Measurements from ENCODE around the gene TBCK. TPM values are rescaled to one million over a fixed set of nuclear protein-coding genes. Genes with fewer than 3 reads are reported as not detected.
A peak's percentile ranks its signal among the peaks of the same experiment; 100 is the strongest.

Gene TBCK
- total RNA-seq, 1 experiment from 2014 or later: 19.7 TPM

GRCh38 chr4:106063009-106063408, 253.0 kb downstream of the TBCK start:
- Mint-ChIP-seq H3K4me3 (ENCODE audit: low read depth, unreplicated experiment) (peak overlapping the region; percentile 9), H3K27ac (ENCODE audit: unreplicated experiment) (peak overlapping the region; percentile 83), H3K4me1 (ENCODE audit: low read depth, unreplicated experiment) (peaks cover 23% of the 10 kb centered on the region), H3K36me3 (ENCODE audit: insufficient read depth, unreplicated experiment) (no peaks in the 10 kb centered on the region), H3K27me3 (ENCODE audit: unreplicated experiment) (no peaks in the 10 kb centered on the region), H3K9me3 (ENCODE audit: low read depth, unreplicated experiment) (no peaks in the 10 kb centered on the region)
- DNase-seq: no peak
- no TSS peak for BruUV-seq (replicated peaks)
- TF ChIP-seq CTCF (IDR thresholded peaks at IDR 0.05; ENCODE audit: unreplicated experiment): no peak
- CTCF ChIA-PET: no interaction called here
- intact Hi-C loops (cut with micrococcal nuclease; ENCODE audit: unreplicated experiment): loop anchor here (2.0 to 10.0 kb wide), 3 partner anchors 98 to 348 kb away; no protein-coding TSS in a partner anchor

GRCh38 chr4:106062452-106062875, 253.5 kb downstream of the TBCK start:
- TF ChIP-seq CTCF (IDR thresholded peaks at IDR 0.05; ENCODE audit: unreplicated experiment): no peak
- no peak overlapping the region for H3K4me3 Mint-ChIP-seq (ENCODE audit: low read depth, unreplicated experiment)
- no peaks in the 10 kb centered on the region for H3K9me3 Mint-ChIP-seq (ENCODE audit: low read depth, unreplicated experiment)
- H3K4me1 Mint-ChIP-seq (ENCODE audit: low read depth, unreplicated experiment): peaks cover 23% of the 10 kb centered on the region
- intact Hi-C loops (cut with micrococcal nuclease; ENCODE audit: unreplicated experiment): loop anchor here (2.0 to 10.0 kb wide), 3 partner anchors 98 to 348 kb away; no protein-coding TSS in a partner anchor
- no peak overlapping the region for H3K27ac Mint-ChIP-seq (ENCODE audit: unreplicated experiment)
- no peaks in the 10 kb centered on the region for H3K36me3 Mint-ChIP-seq (ENCODE audit: insufficient read depth, unreplicated experiment)
- peak; percentile 20 for DNase-seq
- BruUV-seq (replicated peaks): no TSS peak
- no peaks in the 10 kb centered on the region for H3K27me3 Mint-ChIP-seq (ENCODE audit: unreplicated experiment)
- CTCF ChIA-PET: no interaction called here

- no peaks in the 10 kb centered on the region for H3K36me3 Mint-ChIP-seq (ENCODE audit: insufficient read depth, unreplicated experiment)
- no TSS peak for BruUV-seq (replicated peaks)
- H3K4me1 Mint-ChIP-seq (ENCODE audit: low read depth, unreplicated experiment): peaks cover 18% of the 10 kb centered on the region
- H3K27me3 Mint-ChIP-seq (ENCODE audit: unreplicated experiment): no peaks in the 10 kb centered on the region
- H3K27ac Mint-ChIP-seq (ENCODE audit: unreplicated experiment): no peak overlapping the region
- DNase-seq: no peak
- intact Hi-C loops (cut with micrococcal nuclease; ENCODE audit: unreplicated experiment): no loop called here
- H3K4me3 Mint-ChIP-seq (ENCODE audit: low read depth, unreplicated experiment): no peak overlapping the region
- TF ChIP-seq CTCF (IDR thresholded peaks at IDR 0.05; ENCODE audit: unreplicated experiment): no peak
- CTCF ChIA-PET: no interaction called here
- H3K9me3 Mint-ChIP-seq (ENCODE audit: low read depth, unreplicated experiment): no peaks in the 10 kb centered on the region
These were observed 257.1 kb downstream of the TBCK start for GRCh38 chr4:106058921-106059320.

- CTCF ChIA-PET: interaction anchor here (0.6 kb wide), 1 partner anchor 306 kb away, joined by 3 read pairs; no protein-coding TSS in a partner anchor
- H3K4me3 Mint-ChIP-seq (ENCODE audit: low read depth, unreplicated experiment): no peak overlapping the region
- H3K9me3 Mint-ChIP-seq (ENCODE audit: low read depth, unreplicated experiment): no peaks in the 10 kb centered on the region
- H3K27ac Mint-ChIP-seq (ENCODE audit: unreplicated experiment): no peak overlapping the region
- BruUV-seq (replicated peaks): no TSS peak
- no peaks in the 10 kb centered on the region for H3K36me3 Mint-ChIP-seq (ENCODE audit: insufficient read depth, unreplicated experiment)
- no peak for DNase-seq
- no peaks in the 10 kb centered on the region for H3K4me1 Mint-ChIP-seq (ENCODE audit: low read depth, unreplicated experiment)
- no peak for TF ChIP-seq CTCF (IDR thresholded peaks at IDR 0.05; ENCODE audit: unreplicated experiment)
- H3K27me3 Mint-ChIP-seq (ENCODE audit: unreplicated experiment): no peaks in the 10 kb centered on the region
- intact Hi-C loops (cut with micrococcal nuclease; ENCODE audit: unreplicated experiment): no loop called here
These were observed 259.1 kb downstream of the TBCK start for GRCh38 chr4:106056914-106057313.
